OCI-LY7 (cell line): ENCODE measurements around the gene ZNF581. TPM values are rescaled to one million over a fixed set of nuclear protein-coding genes. Genes with fewer than 3 reads are reported as not detected.

Experiments used
- BruUV-seq: library from RNA; stranded (reverse); fragments of 400-500 nt; replicated peaks from 2 replicates; lab custom pipeline; 2021; lab: Mats Ljungman, UMichigan
- CTCF ChIA-PET: fragments of 300-600 bp; sonication (Branson Sonifier 250); formaldehyde crosslinking; loops from one replicate; lab custom pipeline; 2022; ENCODE audit warnings: antibody characterized with exemption; ENCODE audit not compliant: unreplicated experiment; lab: Charles Lee
- POLR2A ChIA-PET: fragments of 300-600 bp; sonication (Branson Sonifier 250); formaldehyde crosslinking; loops from one replicate; lab custom pipeline; 2022; ENCODE audit warnings: antibody characterized with exemption; lab: Charles Lee
- DNase-seq: peaks from one replicate; pipeline ENCODE4 v3.0.0-alpha.2; 2015; ENCODE audit warnings: low spot score
- H2AFZ ChIP-seq: fragments of 200-600 bp; sonication (generic), shearing (Covaris generic); 2 replicates; pipeline ENCODE4 v1.6.1; 2014; ENCODE audit warnings: mild to moderate bottlenecking, antibody characterized with exemption, low read length, moderate library complexity
- H3K27ac ChIP-seq: fragments of 200-600 bp; sonication (generic); 2 replicates; pipeline ENCODE4 v1.5.1; 2014; ENCODE audit warnings: mixed run types, low read depth, mild to moderate bottlenecking, moderate library complexity, low read length, inconsistent platforms; ENCODE audit not compliant: poor library complexity, severe bottlenecking
- H3K36me3 ChIP-seq: fragments of 200-600 bp; sonication (generic); 2 replicates; pipeline ENCODE4 v1.6.1; 2014; ENCODE audit warnings: mild to moderate bottlenecking, antibody characterized with exemption, low read length, moderate library complexity, mixed read lengths; ENCODE audit not compliant: insufficient read depth
- H3K4me1 ChIP-seq: fragments of 200-600 bp; sonication (generic); 2 replicates; pipeline ENCODE4 v1.5.1; 2014; ENCODE audit warnings: mild to moderate bottlenecking, low read length; ENCODE audit not compliant: insufficient read depth, poor library complexity, severe bottlenecking
- H3K4me2 ChIP-seq: fragments of 200-600 bp; sonication (generic); 2 replicates; pipeline ENCODE4 v1.6.1; 2014; ENCODE audit warnings: mild to moderate bottlenecking, low read length
- H3K4me3 ChIP-seq: fragments of 200-600 bp; sonication (generic); 2 replicates; pipeline ENCODE4 v1.5.1; 2014; ENCODE audit warnings: mild to moderate bottlenecking, low read depth, low read length; ENCODE audit not compliant: poor library complexity, severe bottlenecking
- H3K79me2 ChIP-seq: fragments of 200-600 bp; sonication (generic); 2 replicates; pipeline ENCODE4 v1.6.1; 2016; ENCODE audit warnings: low read depth, mild to moderate bottlenecking, low read length, moderate library complexity, mixed read lengths; ENCODE audit not compliant: insufficient read depth
- H3K9me2 ChIP-seq: fragments of 200-600 bp; sonication (generic); 2 replicates; pipeline ENCODE4 v1.6.1; 2016; ENCODE audit warnings: mild to moderate bottlenecking, low read length, mixed read lengths; ENCODE audit not compliant: insufficient read depth
- H3K9me3 ChIP-seq: fragments of 200-600 bp; sonication (generic); 2 replicates; pipeline ENCODE4 v1.6.1; 2014; ENCODE audit warnings: mild to moderate bottlenecking, mixed run types, low read length, mixed read lengths
- H4K20me1 ChIP-seq: fragments of 200-600 bp; sonication (generic); 2 replicates; pipeline ENCODE4 v1.6.1; 2014; ENCODE audit warnings: mild to moderate bottlenecking, antibody characterized with exemption, low read length, moderate library complexity, mixed read lengths; ENCODE audit not compliant: insufficient read depth
- EZH2phosphoT487 ChIP-seq: fragments of 200-600 bp; sonication (generic); IDR thresholded peaks from 2 replicates; pipeline ENCODE4 v1.6.1; 2018; ENCODE audit warnings: low read depth, borderline replicate concordance, mild to moderate bottlenecking, mixed run types, antibody characterized with exemption, low read length, moderate library complexity, mixed read lengths
- intact Hi-C: fragments of 100-400 bp; cut with micrococcal nuclease; formaldehyde crosslinking; loops from one replicate; pipeline ENCODE4 v1.10.0; 2022; ENCODE audit not compliant: unreplicated experiment
- total RNA-seq, 2 experiments: library from RNA; depleted of rRNA in 1 of 2; stranded (reverse); fragments of >200 nt in 1 of 2; shearing (Covaris generic) in 1 of 2; gene quantifications; 2 replicates each; pipeline ENCODE4 v1.2.3, GENCODE V29; 2014 to 2022
- TF ChIP-seq, protein P1 (sequence below): fragments of 200-600 bp; sonication (generic); conservative IDR thresholded peaks from 2 replicates; pipeline ENCODE4 v1.5.1; 2014; ENCODE audit warnings: mild to moderate bottlenecking, antibody characterized with exemption, low read length, moderate library complexity, mixed read lengths

The ZNF581 gene
- total RNA-seq, 2 experiments from 2014 or later = 39.7 to 44.5 TPM

DNA sequence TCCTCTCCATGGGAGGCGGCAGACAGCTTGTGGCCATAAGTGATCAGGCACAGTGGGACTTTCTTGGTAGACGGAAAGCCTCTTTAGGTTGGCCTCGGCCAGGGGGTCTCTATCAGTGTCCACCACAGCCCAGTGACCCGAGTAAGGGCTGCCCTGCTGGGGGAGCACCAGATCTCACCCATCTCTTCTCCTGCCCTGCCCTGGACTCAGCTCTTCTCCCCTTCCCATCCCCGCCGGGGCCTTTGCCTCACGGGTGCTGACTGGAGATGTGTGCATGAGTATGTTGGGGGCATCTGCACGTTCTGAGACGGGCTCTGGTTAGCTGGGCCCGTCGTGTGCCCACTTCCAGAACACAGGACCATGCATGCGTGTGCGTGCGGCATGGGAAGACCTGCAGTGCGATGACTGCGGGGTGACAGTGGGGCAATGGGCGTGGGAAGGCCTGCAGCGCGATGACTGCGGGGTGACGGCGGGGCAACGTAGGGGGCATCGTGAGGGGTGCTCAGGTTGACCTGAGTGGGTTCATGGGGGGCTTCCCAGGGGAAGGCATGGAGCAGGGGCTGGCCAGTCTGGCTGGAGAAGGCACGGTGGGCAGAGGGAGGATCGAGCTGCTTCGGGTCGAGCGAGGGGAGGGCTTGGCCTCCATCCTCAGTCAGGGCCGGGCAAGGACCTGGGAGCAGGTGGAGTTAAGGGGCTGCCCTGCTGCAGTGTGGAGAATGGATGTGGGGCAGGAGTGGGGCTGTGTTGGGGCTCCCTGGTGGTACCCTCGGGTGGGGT is 47.5 kb downstream of the ZNF581 start:
- Histone ChIP-seq H4K20me1 (no peaks in the 10 kb centered on the region), H3K9me2 (no peaks in the 10 kb centered on the region), H3K4me1 (no peaks in the 10 kb centered on the region), H3K79me2 (peaks cover 7% of the 10 kb centered on the region; the same call in 1 of the 2 replicates), H3K27ac (no peak overlapping the region), H3K4me3 (no peak overlapping the region), H2AFZ (no peak overlapping the region), H3K9me3 (no peaks in the 10 kb centered on the region), H3K4me2 (no peak overlapping the region), H3K36me3 (peaks cover 100% of the 10 kb centered on the region)
- BruUV-seq = no TSS peak
- TF ChIP-seq, protein P1, sequence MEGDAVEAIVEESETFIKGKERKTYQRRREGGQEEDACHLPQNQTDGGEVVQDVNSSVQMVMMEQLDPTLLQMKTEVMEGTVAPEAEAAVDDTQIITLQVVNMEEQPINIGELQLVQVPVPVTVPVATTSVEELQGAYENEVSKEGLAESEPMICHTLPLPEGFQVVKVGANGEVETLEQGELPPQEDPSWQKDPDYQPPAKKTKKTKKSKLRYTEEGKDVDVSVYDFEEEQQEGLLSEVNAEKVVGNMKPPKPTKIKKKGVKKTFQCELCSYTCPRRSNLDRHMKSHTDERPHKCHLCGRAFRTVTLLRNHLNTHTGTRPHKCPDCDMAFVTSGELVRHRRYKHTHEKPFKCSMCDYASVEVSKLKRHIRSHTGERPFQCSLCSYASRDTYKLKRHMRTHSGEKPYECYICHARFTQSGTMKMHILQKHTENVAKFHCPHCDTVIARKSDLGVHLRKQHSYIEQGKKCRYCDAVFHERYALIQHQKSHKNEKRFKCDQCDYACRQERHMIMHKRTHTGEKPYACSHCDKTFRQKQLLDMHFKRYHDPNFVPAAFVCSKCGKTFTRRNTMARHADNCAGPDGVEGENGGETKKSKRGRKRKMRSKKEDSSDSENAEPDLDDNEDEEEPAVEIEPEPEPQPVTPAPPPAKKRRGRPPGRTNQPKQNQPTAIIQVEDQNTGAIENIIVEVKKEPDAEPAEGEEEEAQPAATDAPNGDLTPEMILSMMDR = no peak
- no peak for TF ChIP-seq EZH2phosphoT487
- ChIA-PET POLR2A (no interaction called here), CTCF (no interaction called here)
- no peak for DNase-seq
- intact Hi-C loops = no loop called here

DNA sequence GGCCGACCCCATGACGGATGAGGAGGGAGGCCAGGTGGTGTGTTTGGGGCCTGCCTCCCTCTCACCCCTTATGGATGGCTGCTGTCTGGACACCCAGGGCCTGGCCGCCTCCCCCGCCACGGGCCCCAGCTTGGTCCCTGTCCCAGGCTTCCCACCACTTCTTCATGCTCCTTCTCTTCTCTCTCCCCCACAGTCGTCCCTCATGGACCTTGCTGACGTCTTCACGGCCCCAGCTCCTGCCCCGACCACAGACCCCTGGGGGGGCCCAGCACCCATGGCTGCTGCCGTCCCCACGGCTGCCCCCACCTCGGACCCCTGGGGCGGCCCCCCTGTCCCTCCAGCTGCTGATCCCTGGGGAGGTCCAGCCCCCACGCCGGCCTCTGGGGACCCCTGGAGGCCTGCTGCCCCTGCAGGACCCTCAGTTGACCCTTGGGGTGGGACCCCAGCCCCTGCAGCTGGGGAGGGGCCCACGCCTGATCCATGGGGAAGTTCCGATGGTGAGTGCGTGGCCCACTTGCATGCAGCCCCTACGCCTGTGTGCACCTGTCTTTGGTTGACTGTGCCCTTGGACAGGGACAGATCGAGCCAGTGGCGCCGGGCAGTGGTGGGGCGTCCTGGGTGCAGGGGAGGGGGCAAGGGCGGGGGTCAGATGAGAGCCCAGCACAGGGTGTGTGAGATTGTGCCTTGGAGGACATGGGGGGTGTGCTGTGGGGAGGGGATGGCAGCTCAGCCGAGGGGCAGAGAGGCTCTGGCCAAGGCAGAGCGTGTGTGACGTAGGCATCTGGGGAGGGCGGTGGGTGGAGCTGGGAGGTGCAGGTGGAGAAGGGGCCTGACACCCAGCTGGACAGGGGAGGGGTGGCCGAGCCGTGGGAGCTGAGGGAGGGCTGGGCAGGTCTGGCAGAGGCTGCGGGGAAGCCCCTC is 48.4 kb downstream of the ZNF581 start:
- Histone ChIP-seq H3K9me3 (no peaks in the 10 kb centered on the region), H3K4me2 (no peak overlapping the region), H3K9me2 (no peaks in the 10 kb centered on the region), H4K20me1 (no peaks in the 10 kb centered on the region), H2AFZ (no peak overlapping the region), H3K27ac (no peak overlapping the region), H3K36me3 (peaks cover 100% of the 10 kb centered on the region), H3K79me2 (peaks cover 3% of the 10 kb centered on the region; the same call in 1 of the 2 replicates), H3K4me1 (no peaks in the 10 kb centered on the region), H3K4me3 (no peak overlapping the region)
- DNase-seq = no peak
- ChIA-PET POLR2A (no interaction called here), CTCF (no interaction called here)
- TF ChIP-seq, protein P1 = no peak
- no peak for TF ChIP-seq EZH2phosphoT487
- intact Hi-C loops = no loop called here
- BruUV-seq = no TSS peak
